Left colon (tissue), 2 donors: Measurements from ENCODE around the gene INPP5A. TPM values are rescaled to one million over a fixed set of nuclear protein-coding genes. Genes with fewer than 3 reads are reported as not detected.
A peak's percentile ranks its signal among the peaks of the same experiment; 100 is the strongest.

Experiments used
- ATAC-seq: fragments of 200-7000 bp; cut with Tn5 transposase; one replicate; pipeline ENCODE4 v1.9.1; 2020; ENCODE audit warnings: mild to moderate bottlenecking, moderate library complexity
- DNase-seq, 2 donors: peaks; one replicate each; pipeline ENCODE4 v3.0.0-alpha.2; 2020
- intact Hi-C, 2 donors: fragments of 100-400 bp; cut with DNase I in 1 of 2; cut with micrococcal nuclease in 1 of 2; formaldehyde crosslinking; loops; one replicate each; pipeline versions ENCODE4 v1.11.2 to v1.14.0; 2022; cut with DNase I, micrococcal nuclease
- total RNA-seq, 2 donors: library from RNA; stranded (reverse); fragmentation: NEBNext Ultra II Directional; extraction: Animal tissue kit (Norgen Biotek cat#: 25700); gene quantifications; one replicate each; pipeline ENCODE4 v1.2.1, GENCODE V29; 2021
- donor health status: DM: no; HTN: no; CAD: no.
- donor health status: DM: yes; HTN: yes; CAD: no.

Gene INPP5A
- total RNA-seq, 2 donors from 2014 or later: 35.6 to 42.2 TPM

GRCh38 chr10:132777441-132777840, 239.9 kb downstream of the INPP5A start:
- DNase-seq (no peak), ATAC-seq (no peak)
- intact Hi-C loops: no loop called here

GRCh38 chr10:132779549-132780294, 242.1 kb downstream of the INPP5A start:
- no peak for DNase-seq
- no peak for ATAC-seq
- intact Hi-C loops: loop anchor here in 1 of 2 donors (10.0 kb wide), 1 partner anchor 125 kb away; no protein-coding TSS in a partner anchor

GRCh38 chr10:132780356-132780755, 242.8 kb downstream of the INPP5A start:
- no peak for DNase-seq
- intact Hi-C loops: loop anchor here in 1 of 2 donors (10.0 kb wide), 1 partner anchor 126 kb away; no protein-coding TSS in a partner anchor
- ATAC-seq: no peak

GRCh38 chr10:132781556-132781955, 244.0 kb downstream of the INPP5A start:
- ATAC-seq: no peak
- intact Hi-C loops: loop anchor here in 1 of 2 donors (10.0 kb wide), 1 partner anchor 127 kb away; no protein-coding TSS in a partner anchor
- DNase-seq: no peak

- DNase-seq (no peak), ATAC-seq (no peak)
- intact Hi-C loops: loop anchor here in 1 of 2 donors (10.0 kb wide), 1 partner anchor 129 kb away; no protein-coding TSS in a partner anchor
Observed at GRCh38 chr10:132783165-132783939, 245.8 kb downstream of the INPP5A start.

- DNase-seq: no peak
- ATAC-seq: no peak
- intact Hi-C loops: loop anchor here in 1 of 2 donors (10.0 kb wide), 1 partner anchor 129 kb away; no protein-coding TSS in a partner anchor
Observed at GRCh38 chr10:132783940-132784865, 246.6 kb downstream of the INPP5A start.

GRCh38 chr10:132784866-132785722, 247.5 kb downstream of the INPP5A start:
- intact Hi-C loops: loop anchor here in 1 of 2 donors (10.0 kb wide), 1 partner anchor 130 kb away; no protein-coding TSS in a partner anchor
- DNase-seq: peak in 1 of 2 donors; percentile 23
- ATAC-seq: no peak

- intact Hi-C loops: loop anchor here in 1 of 2 donors (10.0 kb wide), 1 partner anchor 131 kb away; no protein-coding TSS in a partner anchor
- DNase-seq (no peak), ATAC-seq (no peak)
Observed at GRCh38 chr10:132785723-132786475, 248.3 kb downstream of the INPP5A start, which contains the start of gene NKX6-2. TSS of gene NKX6-2 (minus strand) at chr10:132786147. CDS start at chr10:132785948, 199 bp downstream.

GRCh38 chr10:132786476-132786883, 248.9 kb downstream of the INPP5A start:
- intact Hi-C loops: loop anchor here in 1 of 2 donors (10.0 kb wide), 1 partner anchor 132 kb away; no protein-coding TSS in a partner anchor
- ATAC-seq (no peak), DNase-seq (no peak)

GRCh38 chr10:132786884-132787494, 249.4 kb downstream of the INPP5A start:
- ATAC-seq (peak; percentile 33), DNase-seq (no peak)
- intact Hi-C loops: loop anchor here in 1 of 2 donors (10.0 kb wide), 1 partner anchor 132 kb away; no protein-coding TSS in a partner anchor

- DNase-seq: peak in 1 of 2 donors; percentile 49
- intact Hi-C loops: loop anchor here in 1 of 2 donors (10.0 kb wide), 1 partner anchor 133 kb away; no protein-coding TSS in a partner anchor
- ATAC-seq: peak; percentile 60
Observed at GRCh38 chr10:132787495-132788179, 250.1 kb downstream of the INPP5A start.

GRCh38 chr10:132788180-132788830, 250.7 kb downstream of the INPP5A start:
- intact Hi-C loops: loop anchor here in 1 of 2 donors (10.0 kb wide), 1 partner anchor 134 kb away; no protein-coding TSS in a partner anchor
- DNase-seq: peak in 1 of 2 donors; percentile 34
- peak; percentile 73 for ATAC-seq

- ATAC-seq: no peak
- intact Hi-C loops: loop anchor here in 1 of 2 donors (10.0 kb wide), 1 partner anchor 134 kb away; no protein-coding TSS in a partner anchor
- DNase-seq: no peak
Observed at GRCh38 chr10:132788831-132789219, 251.2 kb downstream of the INPP5A start.

- no peak for ATAC-seq
- intact Hi-C loops: loop anchor here in 1 of 2 donors (10.0 kb wide), 1 partner anchor 135 kb away; no protein-coding TSS in a partner anchor
Observed at GRCh38 chr10:132789659-132790148, 252.1 kb downstream of the INPP5A start.

GRCh38 chr10:132790470-132790869, 252.9 kb downstream of the INPP5A start:
- intact Hi-C loops: no loop called here
- ATAC-seq: no peak
- DNase-seq: no peak

More at GRCh38 chr10:132789659-132790148, 252.1 kb downstream of the INPP5A start:
- DNase-seq: no peak
